ENCODE results near the gene SEC31B.

The SEC31B gene

DNA sequence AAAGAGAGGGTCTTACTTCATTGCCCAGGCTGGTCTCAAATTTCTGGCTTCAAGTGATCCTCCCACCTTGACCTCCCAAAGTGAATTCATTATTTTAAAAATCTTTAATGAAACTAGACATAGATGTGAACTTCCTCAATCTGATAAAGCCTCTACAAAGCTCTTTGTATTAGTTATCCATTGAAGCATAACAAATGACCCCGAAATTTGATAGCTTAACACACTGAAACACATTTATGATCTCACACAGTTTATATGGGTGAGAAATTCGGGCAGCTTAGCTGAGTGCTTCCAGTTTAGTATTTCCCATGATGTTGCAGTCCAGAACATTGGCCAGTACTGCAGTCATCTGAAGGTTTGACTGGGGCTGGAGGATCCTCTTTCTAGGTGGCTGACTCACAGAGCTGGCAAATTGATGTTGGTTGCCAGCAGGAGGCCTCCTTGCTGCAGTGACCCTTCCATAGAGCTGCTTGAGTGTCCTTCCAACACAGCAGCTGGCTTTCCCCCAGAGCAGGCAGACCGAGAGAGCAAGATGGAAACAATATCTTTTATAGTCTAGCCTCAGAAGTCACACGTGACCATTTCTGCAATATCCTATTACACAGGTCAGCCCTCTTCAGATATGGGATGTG is 73.4 kb downstream of the SEC31B start:
- H3K27ac ChIP-seq (ENCODE audit: low read length) = no peak overlapping the region
- H3K9ac ChIP-seq (ENCODE audit: low read length in 2 of 2) = no peak overlapping the region
- no peaks in the 10 kb centered on the region for H3K9me3 ChIP-seq (ENCODE audit: control insufficient read depth in 2 of 2, low read length in 2 of 2)
- H3K27me3 ChIP-seq (ENCODE audit: control insufficient read depth in 1 of 2, insufficient read depth in 2 of 2, low read length in 2 of 2) = peaks cover 0 to 2% of the 10 kb centered on the region in 2 donors
- H3K4me3 ChIP-seq (ENCODE audit: low read length in 2 of 2) = no peak overlapping the region
- no peaks in the 10 kb centered on the region for H3K4me1 ChIP-seq (ENCODE audit: control insufficient read depth, insufficient read depth, low read length)
- no peaks in the 10 kb centered on the region for H3K36me3 ChIP-seq (ENCODE audit: control insufficient read depth in 2 of 2, insufficient read depth in 2 of 2, low read length in 2 of 2)

DNA sequence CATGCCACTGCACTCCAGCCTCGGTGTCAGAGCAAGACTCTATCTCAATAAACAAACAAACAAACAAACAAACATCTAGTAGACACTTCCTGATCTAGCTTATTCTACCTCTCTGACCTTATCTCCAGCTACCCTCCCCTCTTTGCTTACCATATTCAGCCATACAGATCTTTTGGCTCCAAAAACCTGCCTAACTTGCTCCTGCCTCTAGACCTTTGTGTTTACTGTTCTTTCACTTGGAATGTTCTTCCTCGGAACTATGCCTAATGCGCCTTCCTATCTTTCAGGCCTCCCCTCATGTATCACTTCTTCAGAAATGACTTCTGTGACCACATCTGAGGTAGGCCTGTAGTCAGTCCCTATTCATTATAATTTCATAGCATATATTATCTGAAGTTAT is 77.1 kb downstream of the SEC31B start:
- H3K4me3 ChIP-seq (ENCODE audit: low read length in 2 of 2) = no peak overlapping the region
- H3K36me3 ChIP-seq (ENCODE audit: control insufficient read depth in 2 of 2, insufficient read depth in 2 of 2, low read length in 2 of 2) = no peaks in the 10 kb centered on the region

DNA sequence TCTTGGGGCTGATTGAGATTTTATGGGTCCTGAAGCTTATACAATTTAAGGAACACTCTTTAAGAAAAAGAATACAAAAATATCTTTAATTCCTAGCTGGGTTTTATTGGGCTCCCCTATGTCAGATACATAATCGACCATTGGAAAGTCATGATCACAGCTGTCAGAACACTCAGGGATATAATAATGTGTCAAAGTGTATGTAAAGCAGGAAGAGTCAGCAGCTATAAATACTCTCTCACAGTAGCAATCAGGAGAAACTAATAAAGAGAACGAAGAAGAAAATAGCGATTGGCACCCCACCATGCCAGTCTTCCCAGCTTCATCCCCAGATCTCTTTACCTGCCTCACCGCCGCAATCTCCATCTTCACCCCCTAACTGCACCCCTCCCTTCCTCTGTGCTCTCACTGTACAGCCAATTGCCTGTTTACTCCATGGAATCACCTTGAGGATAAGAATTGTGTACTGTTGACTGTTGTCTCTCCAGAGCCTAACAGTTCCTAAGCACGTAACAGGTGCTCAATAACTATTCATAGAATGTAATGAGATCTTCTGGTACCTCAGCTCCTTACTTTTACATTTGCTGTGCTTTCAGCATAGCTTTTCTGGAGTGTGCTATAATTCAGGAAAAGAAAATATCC is 80.9 kb downstream of the SEC31B start:
- no peak overlapping the region for H3K27ac ChIP-seq (ENCODE audit: low read length)
- H3K27me3 ChIP-seq (ENCODE audit: control insufficient read depth in 1 of 2, insufficient read depth in 2 of 2, low read length in 2 of 2) = no peaks in the 10 kb centered on the region
- no peak overlapping the region for H3K9ac ChIP-seq (ENCODE audit: low read length in 2 of 2)
- no peak overlapping the region for H3K4me3 ChIP-seq (ENCODE audit: low read length in 2 of 2)
- H3K9me3 ChIP-seq (ENCODE audit: control insufficient read depth in 2 of 2, low read length in 2 of 2) = no peaks in the 10 kb centered on the region
- H3K4me1 ChIP-seq (ENCODE audit: control insufficient read depth, insufficient read depth, low read length) = no peaks in the 10 kb centered on the region
- H3K36me3 ChIP-seq (ENCODE audit: control insufficient read depth in 2 of 2, insufficient read depth in 2 of 2, low read length in 2 of 2) = no peaks in the 10 kb centered on the region

More for the DNA sequence above, 77.1 kb downstream of the SEC31B start:
- Histone ChIP-seq H3K9ac (ENCODE audit: low read length in 2 of 2) (no peak overlapping the region), H3K27ac (ENCODE audit: low read length) (no peak overlapping the region), H3K27me3 (ENCODE audit: control insufficient read depth in 1 of 2, insufficient read depth in 2 of 2, low read length in 2 of 2) (peaks cover 0 to 2% of the 10 kb centered on the region in 2 donors), H3K4me1 (ENCODE audit: control insufficient read depth, insufficient read depth, low read length) (no peaks in the 10 kb centered on the region), H3K9me3 (ENCODE audit: control insufficient read depth in 2 of 2, low read length in 2 of 2) (no peaks in the 10 kb centered on the region)
